Measurements from ENCODE around the gene MAP4K1.

The MAP4K1 gene

GRCh38 chr19:38543807-38544568 is 73.8 kb downstream of the MAP4K1 start:
- DNase-seq (ENCODE audit: low read depth): peak; percentile 95

- no peak for DNase-seq (ENCODE audit: low read depth)
Measured at GRCh38 chr19:38543286-38543806, 74.4 kb downstream of the MAP4K1 start.

- no peak for DNase-seq (ENCODE audit: low read depth)
Measured at GRCh38 chr19:38542040-38542439, 75.7 kb downstream of the MAP4K1 start.

- DNase-seq (ENCODE audit: low read depth): no peak
Measured at GRCh38 chr19:38539751-38540150, 78.0 kb downstream of the MAP4K1 start.

DNA sequence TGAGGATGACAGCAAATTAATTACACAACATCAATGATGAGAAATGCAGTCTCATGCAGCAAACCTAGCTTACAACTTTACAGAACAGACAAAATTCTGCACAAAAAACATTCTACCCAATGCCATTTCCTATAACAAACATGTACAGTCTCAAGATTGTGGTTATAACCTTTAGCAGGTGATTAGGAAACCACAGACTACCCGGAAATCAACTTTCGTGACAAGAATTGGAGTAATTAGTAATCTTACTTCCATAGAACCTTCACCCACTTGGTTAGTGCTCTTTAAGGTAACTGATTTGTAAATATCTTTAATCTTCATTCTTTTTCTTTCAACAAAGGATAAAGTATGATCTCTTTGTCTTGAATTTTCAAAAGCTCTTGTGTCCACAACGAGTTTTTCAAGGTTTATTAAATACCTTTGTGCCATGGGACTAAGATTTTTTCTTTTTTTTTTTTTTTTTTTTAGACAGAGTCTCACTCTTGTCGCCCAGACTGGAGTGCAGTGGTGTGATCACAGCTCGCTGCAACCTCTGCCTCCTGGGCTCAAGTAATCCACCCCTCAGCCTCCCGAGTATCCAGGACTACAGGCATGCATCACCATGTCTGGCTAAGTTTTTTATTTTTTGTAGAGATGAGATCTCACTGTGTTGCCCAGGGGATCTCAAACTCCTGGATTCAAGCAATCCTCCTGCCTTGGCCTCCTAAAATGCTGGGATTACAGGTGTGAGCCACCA is 78.8 kb downstream of the MAP4K1 start:
- no peak for DNase-seq (ENCODE audit: low read depth)

- no peak for DNase-seq (ENCODE audit: low read depth)
Measured at GRCh38 chr19:38538386-38538785, 79.4 kb downstream of the MAP4K1 start.
